CD4-positive, alpha-beta T cell (primary cell): ENCODE data around the gene KRT82. TPM values are rescaled to one million over a fixed set of nuclear protein-coding genes. Genes with fewer than 3 reads are reported as not detected.

Source experiments
- ATAC-seq: fragments of 200-7000 bp; cut with Tn5 transposase; one replicate; pipeline ENCODE4 v1.10.0; 2022; ENCODE audit warnings: mild to moderate bottlenecking; ENCODE audit not compliant: poor library complexity
- CTCF ChIA-PET: fragments of 350-600 bp; sonication (Branson Sonifier 250); formaldehyde crosslinking; loops from one replicate; lab custom pipeline; 2021; ENCODE audit warnings: antibody characterized with exemption, inconsistent platforms; lab: Charles Lee
- POLR2A ChIA-PET: fragments of 350-600 bp; sonication (Branson Sonifier 250); formaldehyde crosslinking; loops from one replicate; lab custom pipeline; 2021; ENCODE audit warnings: antibody characterized with exemption, inconsistent platforms; lab: Charles Lee
- DNase-seq, 14 experiments: peaks; one replicate each; pipeline ENCODE4 v3.0.0-alpha.2; 2013 to 2020; ENCODE audit warnings: mixed read lengths in 2 of 14
- H3K27ac ChIP-seq, 2 donors: one replicate each; pipeline versions ENCODE4 v1.5.1 to v1.7.0; 2013; ENCODE audit warnings: low read length in 2 of 2, low read depth in 1 of 2, mild to moderate bottlenecking in 1 of 2
- H3K27me3 ChIP-seq, 2 experiments: 1 replicate in 1 of 2; 2 replicates in 1 of 2; pipeline versions ENCODE4 v1.6.1 to v1.7.0; 2013; ENCODE audit warnings: low read length in 2 of 2, control low read depth in 1 of 2, mild to moderate bottlenecking in 1 of 2, moderate library complexity in 1 of 2; ENCODE audit not compliant: insufficient read depth in 2 of 2, control insufficient read depth in 1 of 2
- H3K36me3 ChIP-seq: one replicate; pipeline ENCODE4 v1.6.1; 2013; ENCODE audit warnings: low read length, control low read depth; ENCODE audit not compliant: insufficient read depth
- H3K4me1 ChIP-seq: one replicate; pipeline ENCODE4 v1.6.1; 2013; ENCODE audit warnings: low read length, control low read depth; ENCODE audit not compliant: insufficient read depth
- H3K4me3 ChIP-seq: one replicate; pipeline ENCODE4 v1.5.1; 2013; ENCODE audit warnings: mild to moderate bottlenecking, low read length, moderate library complexity
- H3K9me3 ChIP-seq, 2 experiments: 1 replicate in 1 of 2; 2 replicates in 1 of 2; pipeline versions ENCODE4 v1.6.1 to v1.7.0; 2013; ENCODE audit warnings: low read length in 2 of 2, mild to moderate bottlenecking in 2 of 2, control low read depth in 1 of 2, moderate library complexity in 1 of 2; ENCODE audit not compliant: control insufficient read depth in 1 of 2, insufficient read depth in 1 of 2
- H3K27ac Mint-ChIP-seq: one replicate; pipeline ENCODE4 v1.8.0; 2020; ENCODE audit warnings: mixed read lengths
- H3K27me3 Mint-ChIP-seq: one replicate; pipeline ENCODE4 v1.8.0; 2021; ENCODE audit warnings: mixed read lengths
- H3K36me3 Mint-ChIP-seq: one replicate; pipeline ENCODE4 v1.8.0; 2021; ENCODE audit warnings: low read depth, mixed read lengths
- H3K4me1 Mint-ChIP-seq: one replicate; pipeline ENCODE4 v1.8.0; 2021; ENCODE audit warnings: low read depth, mixed read lengths
- H3K4me3 Mint-ChIP-seq: one replicate; pipeline ENCODE4 v1.8.0; 2020; ENCODE audit warnings: mild to moderate bottlenecking, mixed read lengths
- H3K9me3 Mint-ChIP-seq: one replicate; pipeline ENCODE4 v1.8.0; 2020; ENCODE audit warnings: mixed read lengths
- CTCF ChIP-seq: fragments of 200-600 bp; IDR thresholded peaks from one replicate; pipeline ENCODE4 v1.8.0; 2022; ENCODE audit warnings: antibody characterized with exemption, mild to moderate bottlenecking
- intact Hi-C, 2 experiments: fragments of 100-400 bp; cut with DNase I in 1 of 2; cut with micrococcal nuclease in 1 of 2; formaldehyde crosslinking; loops; one replicate each; pipeline versions ENCODE4 v1.15.1 to v1.9.0; 2023 to 2025; cut with DNase I, micrococcal nuclease
- total RNA-seq, 174 experiments: library from RNA in 2 of 174; stranded (reverse) in 2 of 174; gene quantifications; one replicate each; pipeline ENCODE4 v1.2.3 and lab custom pipeline; 2021 to 2026

The KRT82 gene
- total RNA-seq, 2 experiments from 2014 or later, result not detected

GRCh38 chr12:52437508-52437907 is 31.4 kb upstream of the KRT82 start:
- Histone ChIP-seq H3K9me3 (no peaks in the 10 kb centered on the region), H3K27ac (no peak overlapping the region), H3K27me3 (peaks cover 0 to 6% of the 10 kb centered on the region in 2 experiments), H3K36me3 (no peaks in the 10 kb centered on the region), H3K4me1 (no peaks in the 10 kb centered on the region), H3K4me3 (no peak overlapping the region)
- intact Hi-C loops, result no loop called here
- DNase-seq, result no peak
- H3K9me3 Mint-ChIP-seq, result no peaks in the 10 kb centered on the region
- TF ChIP-seq CTCF, result no peak
- ATAC-seq, result no peak
- H3K4me3 Mint-ChIP-seq, result no peak overlapping the region
- H3K36me3 Mint-ChIP-seq, result no peaks in the 10 kb centered on the region
- no peak overlapping the region for H3K27ac Mint-ChIP-seq
- H3K27me3 Mint-ChIP-seq, result peaks cover 50% of the 10 kb centered on the region
- ChIA-PET CTCF (no interaction called here), POLR2A (no interaction called here)
- no peaks in the 10 kb centered on the region for H3K4me1 Mint-ChIP-seq

GRCh38 chr12:52436828-52437474 is 30.8 kb upstream of the KRT82 start:
- Mint-ChIP-seq H3K4me3 (no peak overlapping the region), H3K27me3 (peaks cover 47% of the 10 kb centered on the region), H3K4me1 (no peaks in the 10 kb centered on the region), H3K9me3 (no peaks in the 10 kb centered on the region), H3K27ac (no peak overlapping the region), H3K36me3 (no peaks in the 10 kb centered on the region)
- ChIA-PET POLR2A (no interaction called here), CTCF (no interaction called here)
- DNase-seq (no peak), ATAC-seq (no peak)
- intact Hi-C loops, result no loop called here
- Histone ChIP-seq H3K27me3 (peaks cover 2 to 6% of the 10 kb centered on the region in 2 experiments), H3K27ac (no peak overlapping the region), H3K4me1 (no peaks in the 10 kb centered on the region), H3K36me3 (no peaks in the 10 kb centered on the region), H3K9me3 (no peaks in the 10 kb centered on the region), H3K4me3 (no peak overlapping the region)
- no peak for TF ChIP-seq CTCF

GRCh38 chr12:52436000-52436827 is 30.1 kb upstream of the KRT82 start:
- Histone ChIP-seq H3K27me3 (peaks cover 9 to 10% of the 10 kb centered on the region in 2 experiments), H3K9me3 (no peaks in the 10 kb centered on the region), H3K4me1 (no peaks in the 10 kb centered on the region), H3K36me3 (no peaks in the 10 kb centered on the region), H3K27ac (no peak overlapping the region), H3K4me3 (no peak overlapping the region)
- ChIA-PET CTCF (no interaction called here), POLR2A (no interaction called here)
- Mint-ChIP-seq H3K9me3 (no peaks in the 10 kb centered on the region), H3K27ac (no peak overlapping the region), H3K36me3 (no peaks in the 10 kb centered on the region), H3K27me3 (peaks cover 39% of the 10 kb centered on the region), H3K4me1 (no peaks in the 10 kb centered on the region), H3K4me3 (no peak overlapping the region)
- intact Hi-C loops, result no loop called here
- ATAC-seq, result no peak
- TF ChIP-seq CTCF, result no peak
- no peak for DNase-seq
